Sigmoid colon (tissue), 7 donors: ENCODE measurements around the gene SPG7. TPM values are rescaled to one million over a fixed set of nuclear protein-coding genes. Genes with fewer than 3 reads are reported as not detected.

Source experiments
- DNase-seq: peaks from one replicate; pipeline ENCODE4 v3.0.0-alpha.2; 2019
- H3K27ac ChIP-seq, 4 donors: fragments of 200-600 bp; sonication (generic); one replicate each; pipeline ENCODE4 v1.5.1; 2016 to 2019; ENCODE audit warnings: mild to moderate bottlenecking in 1 of 4
- H3K27me3 ChIP-seq, 3 donors: fragments of 200-600 bp; sonication (generic); one replicate each; pipeline ENCODE4 v1.5.1; 2019; ENCODE audit warnings: mild to moderate bottlenecking in 1 of 3
- H3K36me3 ChIP-seq, 4 donors: fragments of 200-600 bp; sonication (generic); one replicate each; pipeline ENCODE4 v1.5.1; 2016 to 2019
- H3K4me1 ChIP-seq, 4 donors: fragments of 200-600 bp; sonication (generic); one replicate each; pipeline ENCODE4 v1.5.1; 2017 to 2019
- H3K4me3 ChIP-seq, 4 donors: fragments of 200-600 bp; sonication (generic); one replicate each; pipeline ENCODE4 v1.5.1; 2017 to 2019; ENCODE audit warnings: mild to moderate bottlenecking in 2 of 4, moderate library complexity in 1 of 4
- H3K9me3 ChIP-seq, 4 donors: fragments of 200-600 bp in 3 of 4; sonication (generic) in 3 of 4; one replicate each; pipeline versions ENCODE4 v1.5.1 to v1.6.1; 2013 to 2019
- CTCF ChIP-seq, 4 experiments: fragments of 450-650 bp in 3 of 4; fragments of 200-600 bp in 1 of 4; IDR thresholded peaks; one replicate each; pipeline ENCODE4 v1.5.1; 2016 to 2019; ENCODE audit warnings: antibody characterized with exemption in 4 of 4, mild to moderate bottlenecking in 3 of 4, moderate library complexity in 2 of 4
- EP300 ChIP-seq, 4 donors: sonication (generic); formaldehyde crosslinking; IDR thresholded peaks; one replicate each; pipeline ENCODE4 v1.6.1; 2017; ENCODE audit warnings: antibody characterized with exemption in 4 of 4
- POLR2A ChIP-seq, 2 donors: fragments of 450-650 bp; IDR thresholded peaks; one replicate each; pipeline ENCODE4 v1.6.1; 2016; ENCODE audit warnings: antibody characterized with exemption in 2 of 2, mild to moderate bottlenecking in 2 of 2, moderate library complexity in 2 of 2
- POLR2AphosphoS5 ChIP-seq, 4 donors: sonication (generic); formaldehyde crosslinking; IDR thresholded peaks; one replicate each; pipeline ENCODE4 v1.6.1; 2017; ENCODE audit warnings: antibody characterized with exemption in 4 of 4
- WGBS, 2 donors: extraction: QIAGEN DNeasy Blood & Tissue Kit; methylation state at CpG; one replicate each; pipeline ENCODE4 v1.1.7; 2013; 5-methylcytosine and 5-hydroxymethylcytosine counted together
- intact Hi-C: fragments of 100-400 bp; cut with DNase I; formaldehyde crosslinking; loops from one replicate; pipeline ENCODE4 v1.15.1; 2023
- polyA plus RNA-seq, 3 donors: library from polyadenylated mRNA; stranded (reverse); fragments of 200-250 nt; gene quantifications; one replicate each; pipeline ENCODE4 v1.2.3, GENCODE V29; 2013
- total RNA-seq, 4 donors: library from RNA; depleted of rRNA; stranded (reverse); fragments of >200 nt; gene quantifications; one replicate each; pipeline ENCODE4 v1.1.0, GENCODE V29; 2016
- donor health status: healthy with polysubstance abuse.
- donor health status: Bipolar disorder and iron deficiency.
- donor health status: healthy.

SPG7 gene
- total and polyA plus RNA-seq, 7 donors: 27.7 to 211 (median 75.3) TPM

- Histone ChIP-seq H3K27me3 (no peaks in the 10 kb centered on the region), H3K4me3 (no peak overlapping the region), H3K27ac (no peak overlapping the region), H3K4me1 (no peaks in the 10 kb centered on the region), H3K9me3 (no peaks in the 10 kb centered on the region), H3K36me3 (peaks cover 31 to 93% (median 46%) of the 10 kb centered on the region in 4 donors)
- DNase-seq: no peak
- intact Hi-C loops: no loop called here
- WGBS, 2 donors: 92 to 95% methylated on average over 13 of the region's 13 CpGs
- TF ChIP-seq POLR2A (IDR thresholded peaks at IDR 0.05): no peak
- no peak for TF ChIP-seq POLR2AphosphoS5 (IDR thresholded peaks at IDR 0.05)
Measured at GRCh38 chr16:89552913-89553312, 44.7 kb downstream of the SPG7 start.

DNA sequence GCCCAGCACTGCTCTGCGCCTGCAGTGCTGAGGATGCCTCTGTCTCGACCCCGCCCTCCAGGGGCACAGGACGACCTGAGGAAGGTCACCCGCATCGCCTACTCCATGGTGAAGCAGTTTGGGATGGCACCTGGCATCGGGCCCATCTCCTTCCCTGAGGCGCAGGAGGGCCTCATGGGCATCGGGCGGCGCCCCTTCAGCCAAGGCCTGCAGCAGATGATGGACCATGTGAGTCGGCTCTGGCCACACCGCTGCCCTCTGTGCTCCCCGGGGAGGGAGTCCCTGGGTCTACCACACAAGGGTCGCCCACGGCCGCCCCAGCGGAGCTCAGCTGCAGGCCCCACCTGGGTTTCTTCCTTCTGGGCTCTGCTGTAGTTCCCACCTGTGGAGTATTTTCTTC is 45.5 kb downstream of the SPG7 start:
- no peak for DNase-seq
- Histone ChIP-seq H3K4me3 (no peak overlapping the region), H3K9me3 (no peaks in the 10 kb centered on the region), H3K4me1 (no peaks in the 10 kb centered on the region), H3K27me3 (no peaks in the 10 kb centered on the region), H3K36me3 (peaks cover 26 to 85% (median 41%) of the 10 kb centered on the region in 4 donors), H3K27ac (no peak overlapping the region)
- intact Hi-C loops: no loop called here
- TF ChIP-seq EP300 (IDR thresholded peaks at IDR 0.05) (no peak), CTCF (IDR thresholded peaks at IDR 0.05) (no peak), POLR2AphosphoS5 (IDR thresholded peaks at IDR 0.05) (no peak), POLR2A (IDR thresholded peaks at IDR 0.05) (no peak)
- WGBS, 2 donors: 91 to 94% methylated on average over 18 of the region's 18 CpGs

DNA sequence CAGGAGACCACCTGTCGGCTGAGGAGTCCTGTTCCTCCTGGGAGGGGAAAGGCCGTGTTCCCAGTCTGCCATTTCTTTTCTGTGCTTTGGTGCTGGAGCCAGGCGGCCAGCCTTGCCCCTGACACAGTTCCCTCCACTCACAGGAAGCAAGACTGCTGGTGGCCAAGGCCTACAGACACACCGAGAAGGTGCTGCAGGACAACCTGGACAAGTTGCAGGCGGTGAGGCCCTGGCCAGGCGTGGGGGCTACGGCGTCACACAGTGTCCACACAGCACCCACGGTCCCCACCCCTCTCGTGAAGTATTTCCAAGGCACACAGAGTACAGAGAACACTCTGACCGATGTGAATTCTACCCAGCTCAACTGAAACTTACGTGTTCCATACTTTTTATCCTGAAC is 46.1 kb downstream of the SPG7 start:
- Histone ChIP-seq H3K4me3 (no peak overlapping the region), H3K4me1 (peaks cover 0 to 2% (median 2%) of the 10 kb centered on the region in 4 donors), H3K27me3 (no peaks in the 10 kb centered on the region), H3K27ac (no peak overlapping the region), H3K9me3 (no peaks in the 10 kb centered on the region), H3K36me3 (peaks cover 23 to 79% (median 39%) of the 10 kb centered on the region in 4 donors)
- no peak for DNase-seq
- intact Hi-C loops: no loop called here
- WGBS, 2 donors: 96 to 97% methylated on average over 12 of the region's 12 CpGs
- no peak for TF ChIP-seq CTCF (IDR thresholded peaks at IDR 0.05)
- no peak for TF ChIP-seq POLR2AphosphoS5 (IDR thresholded peaks at IDR 0.05)
- no peak for TF ChIP-seq EP300 (IDR thresholded peaks at IDR 0.05)
- TF ChIP-seq POLR2A (IDR thresholded peaks at IDR 0.05): no peak

- peaks cover 20 to 70% (median 32%) of the 10 kb centered on the region in 4 donors for H3K36me3 ChIP-seq
- no peak overlapping the region for H3K27ac ChIP-seq
- DNase-seq: no peak
- H3K4me3 ChIP-seq: no peak overlapping the region
- H3K27me3 ChIP-seq: no peaks in the 10 kb centered on the region
- WGBS, 2 donors: 95% methylated on average over 16 of the region's 16 CpGs
- peaks cover 0 to 8% (median 8%) of the 10 kb centered on the region in 4 donors for H3K4me1 ChIP-seq
- TF ChIP-seq CTCF (IDR thresholded peaks at IDR 0.05): no peak
- no peaks in the 10 kb centered on the region for H3K9me3 ChIP-seq
- intact Hi-C loops: loop anchor here (5.0 kb wide), 2 partner anchors 48 to 218 kb away; partner anchors contain the start of gene SPG7
Measured at GRCh38 chr16:89555265-89555664, 47.1 kb downstream of the SPG7 start.

- H3K36me3 ChIP-seq: peaks cover 20 to 64% (median 27%) of the 10 kb centered on the region in 4 donors
- no peak overlapping the region for H3K4me3 ChIP-seq
- WGBS, 2 donors: 90 to 92% methylated on average over 13 of the region's 13 CpGs
- no peaks in the 10 kb centered on the region for H3K27me3 ChIP-seq
- H3K9me3 ChIP-seq: no peaks in the 10 kb centered on the region
- intact Hi-C loops: loop anchor here (5.0 kb wide), 2 partner anchors 48 to 218 kb away; partner anchors contain the start of gene SPG7
- no peak overlapping the region for H3K27ac ChIP-seq
- no peak for TF ChIP-seq POLR2A (IDR thresholded peaks at IDR 0.05)
- no peak for TF ChIP-seq POLR2AphosphoS5 (IDR thresholded peaks at IDR 0.05)
- no peak for TF ChIP-seq EP300 (IDR thresholded peaks at IDR 0.05)
- no peak for TF ChIP-seq CTCF (IDR thresholded peaks at IDR 0.05)
- H3K4me1 ChIP-seq: peaks cover 0 to 8% (median 8%) of the 10 kb centered on the region in 4 donors
- DNase-seq: no peak
Measured at GRCh38 chr16:89555780-89556179, 47.6 kb downstream of the SPG7 start.
